HG03575 (cell line): ENCODE data around the gene RPL3.
"Not testable (repeated sequence)": the region's sequence is repeated elsewhere in the genome, so short reads cannot be mapped to it uniquely, and the experiment has no call there.

ENCODE experiments used
- ATAC-seq: cut with Tn5 transposase; IDR thresholded peaks from one replicate; pipeline ENCODE4 v1.9.1; 2021; ENCODE audit not compliant: unreplicated experiment, insufficient number of reproducible peaks, low FRiP score; ENCODE audit errors: extremely low read depth

RPL3 gene

DNA sequence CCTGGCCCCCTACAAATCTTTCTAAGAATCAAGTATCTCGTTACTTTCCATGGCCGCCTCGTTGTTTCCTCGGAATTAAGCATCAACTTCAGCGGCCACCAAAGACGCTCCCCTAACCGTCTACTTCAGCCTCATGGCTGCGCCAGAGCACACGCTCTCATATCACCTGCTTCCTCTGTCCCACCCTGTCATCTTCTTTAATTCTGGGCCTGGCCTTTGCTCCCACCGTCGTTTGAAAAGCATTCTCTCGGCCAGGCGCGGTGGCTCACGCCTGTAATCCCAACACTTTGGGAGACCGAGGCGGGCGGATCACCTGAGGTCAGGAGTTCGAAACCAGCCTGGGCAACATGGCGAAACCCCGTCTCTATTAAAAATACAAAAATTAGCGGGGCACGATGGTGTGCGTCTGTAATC is 1.2 kb upstream of the RPL3 start:
- not testable (repeated sequence) for ATAC-seq

DNA sequence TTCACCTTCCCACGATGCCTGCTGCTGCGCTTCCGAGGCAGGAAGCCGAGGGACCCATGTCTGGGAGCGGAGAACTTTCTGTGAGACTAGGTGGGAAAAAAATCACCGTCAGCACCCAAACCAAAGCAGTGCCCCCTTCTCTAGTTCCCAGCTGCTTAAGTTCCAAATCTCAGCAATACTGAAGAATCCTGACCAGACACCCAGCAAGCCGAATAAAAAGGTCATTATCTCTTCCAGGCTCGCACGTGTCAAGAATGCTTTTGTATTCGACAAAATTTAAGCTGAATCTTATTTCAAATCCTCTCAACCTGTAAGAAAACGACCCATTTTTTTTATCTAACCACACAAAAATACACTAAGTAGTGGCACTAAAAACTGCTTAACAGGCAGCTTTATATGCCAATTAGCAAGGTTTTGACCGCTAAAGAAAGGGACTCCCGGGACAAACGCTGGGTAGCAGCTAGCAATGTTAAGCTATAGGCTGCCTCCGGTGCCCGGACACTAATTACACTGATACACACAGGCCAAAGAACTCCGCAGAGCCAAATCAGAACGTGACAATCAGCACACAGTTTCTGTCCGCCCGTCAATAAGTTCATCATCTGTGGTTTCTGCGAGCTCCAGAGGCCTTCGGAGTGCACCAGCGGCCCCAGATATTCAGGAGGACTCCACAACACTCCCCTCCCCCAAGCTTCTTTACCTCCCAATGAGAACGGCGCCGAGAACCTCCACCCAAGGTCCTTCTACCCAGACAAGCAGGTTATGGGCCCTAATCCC is 728 bp downstream of the RPL3 start:
- ATAC-seq: no peak

DNA sequence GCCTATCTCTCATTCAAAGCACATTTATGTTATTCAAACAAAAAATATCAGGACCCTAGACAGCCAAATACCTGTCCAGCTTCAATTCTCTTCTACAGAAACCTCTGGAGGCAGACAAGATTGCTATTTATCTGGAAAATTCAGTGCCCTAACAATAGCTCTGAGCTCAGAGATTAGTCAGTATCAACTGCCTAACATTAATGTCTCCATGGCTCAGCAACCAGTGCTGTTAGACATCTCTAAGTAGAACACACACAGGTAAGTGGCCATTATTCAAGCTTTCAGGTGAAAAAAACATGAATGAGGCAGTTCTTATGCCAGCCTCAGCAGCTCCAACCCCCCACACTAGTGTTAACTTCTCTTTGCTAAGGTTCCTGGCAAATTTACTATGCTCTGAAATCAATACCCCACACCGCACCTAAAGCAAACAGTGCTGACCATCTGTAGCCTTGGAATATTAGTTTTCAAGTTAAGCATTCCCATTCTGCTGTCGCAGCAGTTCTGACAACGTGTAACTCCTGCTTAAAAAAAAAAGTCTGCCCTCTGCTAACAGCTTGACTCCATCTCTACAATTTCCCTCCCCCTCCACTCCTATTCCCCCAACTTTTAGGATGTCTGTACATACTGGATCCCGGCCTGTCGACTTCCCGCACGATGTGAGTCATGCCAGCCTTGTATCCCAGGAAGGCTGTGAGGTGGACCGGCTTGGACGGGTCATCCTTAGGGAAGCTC is 1.5 kb downstream of the RPL3 start:
- ATAC-seq: no peak

DNA sequence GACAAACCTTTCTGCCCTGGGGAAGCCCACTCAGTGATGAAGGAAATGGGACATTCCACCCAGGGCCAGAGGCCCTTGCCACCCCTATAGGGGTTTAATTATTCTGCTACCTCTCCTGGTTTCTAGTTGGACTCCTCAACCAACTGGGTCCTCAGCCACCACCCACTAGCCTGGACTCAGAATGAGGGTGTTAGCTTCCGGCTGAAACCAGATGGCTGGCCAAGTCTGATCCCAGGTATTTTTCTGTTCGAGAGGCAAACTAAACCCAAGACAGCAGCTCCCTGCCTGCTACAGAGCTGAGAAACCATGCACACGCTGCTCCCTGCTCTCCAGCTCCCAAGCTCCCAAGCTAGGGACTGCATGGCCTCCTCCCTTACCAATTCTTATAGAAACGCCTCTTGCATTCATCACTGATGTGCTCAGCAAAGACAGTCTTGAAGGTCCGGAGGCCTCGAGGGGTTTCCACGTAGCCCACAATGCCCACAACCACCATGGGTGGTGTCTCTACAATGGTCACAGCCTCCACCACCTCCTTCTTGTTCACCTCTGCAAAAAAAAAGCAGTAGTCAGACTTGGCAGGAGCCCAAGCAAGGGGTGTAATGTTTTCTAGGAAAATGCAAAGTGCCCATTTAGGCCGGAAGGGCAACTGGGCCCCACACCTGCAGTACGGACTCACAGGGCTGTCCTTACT is 2.2 kb downstream of the RPL3 start:
- no peak for ATAC-seq

DNA sequence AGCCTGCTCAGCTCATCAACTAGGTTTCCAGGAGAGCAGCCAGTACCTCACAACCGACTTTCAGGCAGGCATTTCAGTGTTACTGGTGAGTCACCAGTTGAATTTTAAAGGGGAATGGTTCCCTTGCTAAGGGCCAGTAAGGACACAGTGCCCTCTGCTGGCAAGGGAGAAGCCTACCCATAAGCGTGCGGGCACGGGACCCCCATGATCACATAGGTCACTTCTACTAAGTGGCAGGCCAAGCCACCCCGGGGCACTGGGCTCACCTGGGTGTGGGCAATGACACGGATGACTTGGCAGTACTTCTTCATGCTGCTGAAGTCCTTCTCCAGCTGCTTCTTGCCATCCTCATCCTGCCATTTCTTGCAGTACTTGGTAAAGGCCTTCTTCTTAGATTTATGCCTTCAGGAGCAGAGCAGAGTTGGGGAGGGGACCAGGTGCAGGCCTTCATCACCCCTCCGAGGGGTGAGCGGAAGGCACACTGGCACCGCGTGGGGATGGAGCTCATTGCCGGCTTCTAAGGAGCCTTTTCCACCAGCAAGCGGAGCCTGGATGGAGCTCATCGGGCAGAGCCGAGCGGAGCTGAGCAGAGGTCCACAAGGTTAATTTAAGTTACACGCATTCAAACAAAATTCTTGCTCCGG is 2.9 kb downstream of the RPL3 start:
- ATAC-seq: no peak

DNA sequence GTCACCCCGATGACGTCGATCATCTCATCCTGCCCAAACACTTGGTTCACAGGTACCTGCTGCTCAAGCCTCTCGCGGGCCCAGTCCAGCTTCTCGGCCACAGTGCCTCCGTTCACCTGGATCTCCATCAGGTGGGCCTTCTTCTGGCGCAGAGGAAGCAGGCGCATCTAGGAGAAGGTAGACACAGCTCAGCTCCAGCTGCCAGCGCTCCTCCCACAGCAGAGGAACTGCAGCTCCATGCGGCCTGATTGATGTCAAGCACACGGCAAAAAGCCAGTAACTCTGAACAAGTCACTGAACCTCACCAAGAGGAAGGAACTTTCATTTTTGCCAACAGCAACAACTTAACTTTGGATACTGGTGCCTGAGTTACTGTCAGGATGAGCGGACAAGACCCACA is 4.0 kb downstream of the RPL3 start:
- ATAC-seq: no peak

DNA sequence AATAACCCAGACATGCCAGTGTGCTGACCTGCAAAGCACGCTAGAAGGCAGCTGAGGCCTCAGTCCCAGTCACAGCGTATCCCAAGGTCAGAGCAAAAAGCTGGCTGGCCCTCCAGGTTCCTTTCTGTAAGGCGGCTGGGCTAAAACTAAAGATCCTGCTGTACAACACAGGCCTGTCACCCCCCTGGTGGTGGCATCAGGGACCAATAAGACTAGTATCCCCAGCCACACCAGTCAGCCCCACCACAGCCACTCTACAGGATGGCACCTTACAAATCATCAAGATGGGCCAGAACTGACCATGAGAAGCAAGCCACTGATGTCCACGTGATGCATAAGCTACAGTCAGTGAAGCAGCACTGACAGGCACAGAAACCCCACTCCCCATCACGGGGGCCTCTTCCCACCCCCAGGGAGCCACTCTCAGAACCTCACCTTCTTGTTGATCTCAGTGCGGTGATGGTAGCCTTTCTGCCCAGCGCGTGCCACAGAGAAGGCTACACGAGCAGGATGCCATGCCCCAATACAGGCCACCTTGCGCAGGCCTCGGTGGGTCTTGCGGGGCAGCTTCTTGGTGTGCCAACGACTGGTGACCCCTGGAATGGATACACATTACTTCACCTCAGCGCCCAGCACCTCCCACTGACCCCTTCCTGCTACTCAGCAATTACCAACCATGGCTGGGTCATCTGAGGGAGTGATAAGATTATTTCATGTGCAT is 5.0 kb downstream of the RPL3 start:
- no peak for ATAC-seq

DNA sequence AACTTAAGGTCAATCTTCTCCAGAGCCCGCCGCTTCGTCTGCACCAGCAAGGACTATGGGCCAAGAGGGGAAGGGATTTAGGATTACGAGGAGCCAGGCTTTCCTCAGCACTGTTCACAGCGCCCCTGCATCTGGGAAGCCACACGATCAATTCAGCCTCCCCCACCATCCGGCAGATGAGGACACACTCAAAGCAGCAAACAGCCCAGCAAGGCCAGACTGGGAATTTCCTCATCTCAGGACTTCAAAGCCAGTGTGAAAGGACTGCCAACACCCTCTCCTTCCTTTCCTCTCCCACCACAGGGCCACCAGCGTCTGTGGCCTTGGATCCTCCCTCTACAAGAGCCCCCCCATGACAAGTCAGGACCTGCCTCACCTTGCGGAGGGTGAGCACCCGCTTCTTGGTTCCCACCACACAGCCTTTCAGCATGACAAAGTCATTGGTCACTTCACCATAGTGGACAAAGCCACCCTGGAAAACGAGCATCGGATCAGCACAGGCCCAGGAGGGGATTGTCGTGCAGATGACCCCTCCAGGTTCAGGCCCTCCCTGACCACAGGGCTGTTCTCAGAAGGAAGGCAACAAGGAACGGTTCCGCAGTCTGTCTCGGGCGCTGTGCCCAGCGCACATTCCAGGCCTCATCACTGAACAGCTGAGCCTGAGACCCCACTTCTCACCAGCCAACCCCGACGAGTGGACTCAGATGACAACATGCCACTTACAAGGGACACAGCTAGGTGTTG is 6.0 kb downstream of the RPL3 start:
- ATAC-seq: no peak

DNA sequence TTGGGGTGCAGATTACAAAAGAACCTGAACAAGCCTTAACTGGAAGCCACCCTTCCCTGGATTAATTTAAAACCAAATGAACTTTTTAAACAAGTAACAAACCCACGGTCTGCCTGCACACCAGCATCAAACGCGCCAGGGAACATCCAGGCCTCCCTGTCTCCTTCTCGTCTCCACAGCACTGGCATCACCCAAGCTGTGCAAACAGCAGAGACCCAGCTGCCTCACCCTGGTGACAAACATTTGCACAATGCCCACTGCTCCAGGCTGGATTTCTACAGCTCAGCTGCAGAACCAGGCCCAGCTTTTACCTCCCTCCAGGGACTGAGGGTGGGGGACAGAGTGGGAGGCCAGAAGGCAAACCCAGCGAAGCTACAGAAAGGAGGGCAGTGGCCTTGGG is 7.0 kb downstream of the RPL3 start:
- no peak for ATAC-seq

DNA sequence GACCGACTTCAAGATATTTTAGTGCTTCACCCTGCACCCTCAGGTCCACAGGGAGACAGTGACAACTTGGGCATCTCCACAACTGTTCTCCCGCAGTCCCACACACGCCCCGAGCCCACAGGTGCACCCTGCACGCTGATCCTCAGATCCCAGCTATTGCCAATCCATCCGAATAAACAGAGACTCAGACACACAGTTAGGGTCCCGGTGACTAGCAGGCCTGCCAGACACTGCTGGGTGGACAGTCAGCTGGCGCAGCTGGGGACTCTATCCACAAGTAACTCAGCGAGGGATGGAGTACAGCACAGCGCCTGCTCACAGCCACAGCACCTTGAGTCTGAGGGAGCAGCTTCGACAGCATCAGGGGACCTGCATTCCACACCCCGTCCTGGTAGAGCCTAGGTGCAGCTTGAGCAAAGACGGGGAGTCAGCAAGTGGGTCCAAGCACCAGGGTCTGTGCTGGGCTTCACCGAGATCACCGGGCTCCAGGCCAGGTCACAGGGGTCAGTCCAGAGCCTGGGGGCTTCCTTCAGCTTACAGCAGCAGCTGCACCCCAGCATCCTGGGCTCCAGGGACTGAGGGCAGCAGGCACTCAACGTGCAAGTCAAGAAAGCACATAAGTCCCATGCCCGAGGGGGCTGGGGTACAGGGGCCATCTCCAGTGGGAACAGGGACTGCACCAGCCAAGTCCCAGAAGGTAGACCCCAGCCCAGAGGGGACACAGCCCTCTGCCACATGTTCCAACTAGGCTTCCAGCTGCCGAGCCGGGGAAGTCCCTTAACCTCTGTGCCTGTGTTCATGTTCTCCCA is 7.6 kb downstream of the RPL3 start:
- no peak for ATAC-seq

DNA sequence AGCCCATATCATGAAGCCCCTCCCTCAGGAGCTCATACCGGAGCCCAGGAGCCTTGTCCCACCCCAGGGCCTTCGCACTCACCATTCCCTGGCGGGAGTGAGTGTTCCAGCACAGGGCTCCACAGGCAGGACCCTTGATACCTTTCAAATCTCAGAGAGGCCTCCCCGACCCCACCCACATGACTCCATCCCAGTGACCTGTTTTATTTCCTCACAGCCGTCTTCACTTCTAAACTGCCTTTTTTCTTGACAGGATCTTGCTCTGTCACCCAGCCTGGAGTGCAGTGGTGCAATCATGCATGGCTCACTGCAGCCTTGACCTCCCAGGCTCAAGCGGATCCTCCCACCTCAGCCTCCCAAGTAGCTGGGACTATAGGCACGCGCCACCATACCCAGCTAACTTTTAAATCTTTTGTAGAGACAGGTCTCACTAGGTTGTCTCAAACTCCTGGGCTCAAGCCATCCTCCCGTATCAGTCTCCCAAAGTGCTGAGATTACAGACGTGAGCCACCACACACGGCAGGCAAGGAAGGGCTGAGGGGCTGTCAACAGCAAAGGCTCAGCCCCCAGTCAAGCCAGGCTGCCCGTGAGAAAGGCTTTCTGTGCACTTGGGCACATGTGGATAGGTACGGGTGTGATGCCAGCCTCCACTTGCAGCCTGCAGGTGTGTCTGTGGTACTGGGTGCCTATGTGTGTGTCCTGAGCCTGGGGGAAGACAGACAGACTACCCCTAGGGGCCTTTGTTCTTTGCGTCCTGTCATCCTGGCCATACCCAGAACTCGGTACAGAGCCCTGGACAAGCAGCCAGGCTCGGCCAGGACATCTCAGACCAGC is 9.3 kb downstream of the RPL3 start:
- no peak for ATAC-seq

DNA sequence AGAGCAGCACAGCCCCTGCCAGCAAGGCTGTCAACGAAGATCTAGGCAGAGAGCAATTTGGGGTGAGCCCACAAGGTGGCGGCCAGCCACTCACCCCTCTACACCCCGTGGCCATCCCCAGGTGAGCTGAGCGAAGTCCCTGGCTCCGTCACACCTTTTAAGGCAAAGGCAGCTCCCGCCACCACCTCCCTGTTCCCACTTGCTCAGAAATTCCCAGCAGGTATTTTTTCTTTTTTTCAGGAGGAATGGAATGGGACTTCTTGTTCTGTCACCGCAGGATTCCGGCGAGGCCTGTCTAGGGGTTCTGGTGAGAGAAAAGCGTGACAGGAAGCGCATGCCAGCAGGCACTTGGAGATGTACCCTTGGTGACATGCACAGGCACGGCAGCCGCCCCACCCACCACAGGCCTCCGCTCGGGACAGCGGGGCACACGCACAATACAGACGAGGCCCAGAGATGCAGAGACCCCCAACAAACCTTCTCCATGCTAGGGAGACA is 10.0 kb downstream of the RPL3 start:
- ATAC-seq: no peak

DNA sequence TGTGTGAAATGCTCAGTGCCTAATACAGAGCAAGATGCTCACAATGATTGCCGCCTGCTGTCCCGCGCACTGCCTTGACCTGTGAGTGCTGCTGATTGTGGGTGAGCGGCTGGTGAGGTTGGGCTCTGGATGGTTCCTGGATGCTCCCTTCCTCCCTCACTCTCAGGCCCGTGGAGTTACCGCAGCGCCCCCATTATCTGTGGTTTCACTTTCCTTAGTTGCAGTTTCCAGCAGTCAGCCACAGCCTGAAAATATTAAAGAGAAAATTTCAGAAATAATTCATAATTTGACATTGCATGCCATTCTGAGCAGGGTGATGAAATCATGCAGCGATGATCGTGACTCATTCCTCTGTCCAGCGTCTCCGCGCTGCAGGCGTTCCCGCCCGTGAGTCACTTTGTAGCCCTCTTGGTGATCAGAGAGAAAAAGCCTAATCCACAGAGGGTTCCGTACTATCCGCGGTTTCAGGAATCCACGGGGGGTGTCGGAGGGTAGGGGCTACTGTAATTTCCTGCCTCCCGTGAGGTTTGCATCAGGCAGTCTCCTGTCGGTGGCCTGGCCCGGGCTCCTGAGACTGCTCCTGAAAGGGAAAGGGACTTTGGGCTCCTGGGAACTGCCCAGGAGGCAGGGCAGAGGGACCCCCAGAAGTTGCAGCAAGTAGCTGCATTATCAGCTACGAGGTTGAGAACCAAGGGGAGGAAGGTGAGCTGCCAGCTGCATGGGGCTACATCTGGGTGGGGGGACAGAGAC is 10.6 kb downstream of the RPL3 start:
- ATAC-seq: no peak

DNA sequence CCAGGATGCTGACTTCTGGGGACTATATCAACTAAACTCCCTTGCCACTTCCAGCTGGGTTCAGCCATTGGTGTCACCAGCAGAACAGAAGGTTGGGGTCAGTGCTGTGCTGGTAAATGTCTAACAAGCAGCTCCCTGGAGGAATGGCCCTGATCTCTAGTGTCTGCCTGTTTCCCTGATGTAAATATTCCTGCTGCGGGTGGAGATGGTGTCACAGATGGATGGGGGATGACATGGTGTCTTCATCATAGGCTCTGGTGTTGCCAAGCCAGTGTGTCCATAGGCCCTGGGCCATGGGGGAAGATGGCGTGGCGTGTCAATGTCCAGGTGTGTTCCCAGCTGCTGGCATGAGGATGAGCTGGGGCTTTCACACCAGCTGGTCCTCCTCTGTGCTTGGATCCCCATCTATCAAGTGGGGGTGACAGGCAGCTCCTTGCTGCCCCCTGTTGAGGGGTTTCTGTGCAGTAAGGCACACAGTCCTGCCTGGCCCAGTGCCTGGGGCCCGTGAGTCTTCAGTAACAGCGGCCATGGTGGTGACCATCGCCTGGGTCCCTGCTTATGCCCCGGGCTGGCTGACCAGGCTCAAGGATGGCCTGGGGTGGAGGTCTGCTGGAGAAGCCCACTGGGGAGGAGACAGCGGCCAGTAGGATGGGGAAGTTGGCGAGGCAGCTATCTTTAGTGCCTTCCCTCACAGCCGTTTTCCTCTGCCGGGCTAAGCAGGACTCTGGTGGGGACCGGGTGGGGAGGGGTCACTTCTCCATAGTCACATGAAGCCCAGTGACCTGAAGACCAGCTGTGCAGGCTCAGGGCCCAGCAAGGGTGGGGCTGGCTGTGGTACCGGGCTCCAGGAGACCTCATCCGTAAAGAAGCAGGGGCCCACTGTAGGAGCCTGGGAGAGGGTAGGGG is 12.7 kb downstream of the RPL3 start:
- no peak for ATAC-seq
